ENCODE data around the gene WDR83. TPM values are rescaled to one million over a fixed set of nuclear protein-coding genes. Genes with fewer than 3 reads are reported as not detected.
A peak's percentile ranks its signal among the peaks of the same experiment; 100 is the strongest.

WDR83 gene
- polyA plus RNA-seq, 2 donors, result 8.9 to 14.4 TPM

- Histone ChIP-seq H3K27ac (ENCODE audit: low read depth in 2 of 2, low read length in 1 of 2) (no peak overlapping the region), H3K4me1 (ENCODE audit: control insufficient read depth in 2 of 2, insufficient read depth in 2 of 2, low read length in 1 of 2) (peaks cover 5 to 7% of the 10 kb centered on the region in 2 donors), H3K4me3 (ENCODE audit: low read depth in 1 of 2, low read length in 2 of 2) (no peak overlapping the region), H3K9me3 (ENCODE audit: control insufficient read depth in 2 of 2, insufficient read depth in 1 of 2, low read depth in 1 of 2, low read length in 1 of 2) (no peaks in the 10 kb centered on the region), H3K27me3 (ENCODE audit: control insufficient read depth in 1 of 2, insufficient read depth in 2 of 2, low read length in 2 of 2) (no peaks in the 10 kb centered on the region), H3K36me3 (ENCODE audit: control insufficient read depth in 2 of 2, insufficient read depth in 2 of 2, low read length in 1 of 2) (peaks cover 1 to 3% of the 10 kb centered on the region in 2 donors)
- WGBS, 2 donors, result 95 to 97% methylated on average over 10 of the region's 10 CpGs
Measured at GRCh38 chr19:12649941-12650340, 16.7 kb upstream of the WDR83 start.

DNA sequence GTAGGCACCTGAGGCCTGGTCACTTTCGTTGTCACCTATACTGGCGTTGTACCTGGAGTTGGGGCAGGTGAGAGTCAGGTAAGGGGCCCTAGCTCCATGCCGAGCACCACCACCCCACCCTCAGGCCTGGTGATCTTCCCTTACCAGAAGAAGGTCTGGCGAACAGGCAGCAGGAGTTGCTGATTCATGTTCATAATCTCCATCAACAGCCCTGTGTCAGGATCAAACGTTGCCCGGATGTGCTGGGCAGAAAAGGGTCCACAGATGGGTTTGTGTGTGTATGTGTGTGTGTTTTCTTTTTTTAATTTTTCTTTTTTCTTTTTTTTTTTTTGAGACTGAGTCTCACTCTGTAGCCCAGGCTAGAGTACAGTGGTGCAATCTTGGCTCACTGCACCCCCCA is 14.4 kb upstream of the WDR83 start:
- WGBS, 2 donors, result 91 to 92% methylated on average over 6 of the region's 6 CpGs
- H3K27ac ChIP-seq (ENCODE audit: low read depth in 2 of 2, low read length in 1 of 2), result no peak overlapping the region
- no peak overlapping the region for H3K4me3 ChIP-seq (ENCODE audit: low read depth in 1 of 2, low read length in 2 of 2)
- H3K27me3 ChIP-seq (ENCODE audit: control insufficient read depth in 1 of 2, insufficient read depth in 2 of 2, low read length in 2 of 2), result no peaks in the 10 kb centered on the region
- no peaks in the 10 kb centered on the region for H3K9me3 ChIP-seq (ENCODE audit: control insufficient read depth in 2 of 2, insufficient read depth in 1 of 2, low read depth in 1 of 2, low read length in 1 of 2)
- peaks cover 9 to 12% of the 10 kb centered on the region in 2 donors for H3K36me3 ChIP-seq (ENCODE audit: control insufficient read depth in 2 of 2, insufficient read depth in 2 of 2, low read length in 1 of 2)
- H3K4me1 ChIP-seq (ENCODE audit: control insufficient read depth in 2 of 2, insufficient read depth in 2 of 2, low read length in 1 of 2), result peaks cover 5 to 7% of the 10 kb centered on the region in 2 donors

- H3K27ac ChIP-seq (ENCODE audit: low read depth in 2 of 2, low read length in 1 of 2), result no peak overlapping the region
- no peaks in the 10 kb centered on the region for H3K27me3 ChIP-seq (ENCODE audit: control insufficient read depth in 1 of 2, insufficient read depth in 2 of 2, low read length in 2 of 2)
- no peaks in the 10 kb centered on the region for H3K9me3 ChIP-seq (ENCODE audit: control insufficient read depth in 2 of 2, insufficient read depth in 1 of 2, low read depth in 1 of 2, low read length in 1 of 2)
- no peaks in the 10 kb centered on the region for H3K4me1 ChIP-seq (ENCODE audit: control insufficient read depth in 2 of 2, insufficient read depth in 2 of 2, low read length in 1 of 2)
- H3K36me3 ChIP-seq (ENCODE audit: control insufficient read depth in 2 of 2, insufficient read depth in 2 of 2, low read length in 1 of 2), result peaks cover 9 to 24% of the 10 kb centered on the region in 2 donors
- H3K4me3 ChIP-seq (ENCODE audit: low read depth in 1 of 2, low read length in 2 of 2), result no peak overlapping the region
- 94 to 96% methylated on average over 8 of the region's 8 CpGs for WGBS, 2 donors
Measured at GRCh38 chr19:12655546-12655945, 11.1 kb upstream of the WDR83 start.

- Histone ChIP-seq H3K9me3 (ENCODE audit: control insufficient read depth in 2 of 2, insufficient read depth in 1 of 2, low read depth in 1 of 2, low read length in 1 of 2) (no peaks in the 10 kb centered on the region), H3K27ac (ENCODE audit: low read depth in 2 of 2, low read length in 1 of 2) (no peak overlapping the region), H3K4me3 (ENCODE audit: low read depth in 1 of 2, low read length in 2 of 2) (no peak overlapping the region), H3K36me3 (ENCODE audit: control insufficient read depth in 2 of 2, insufficient read depth in 2 of 2, low read length in 1 of 2) (peaks cover 9 to 30% of the 10 kb centered on the region in 2 donors), H3K4me1 (ENCODE audit: control insufficient read depth in 2 of 2, insufficient read depth in 2 of 2, low read length in 1 of 2) (no peaks in the 10 kb centered on the region), H3K27me3 (ENCODE audit: control insufficient read depth in 1 of 2, insufficient read depth in 2 of 2, low read length in 2 of 2) (no peaks in the 10 kb centered on the region)
- WGBS, 2 donors, result 69 to 75% methylated on average over 48 to 50 of the region's 50 CpGs
Measured at GRCh38 chr19:12656899-12657571, 9.6 kb upstream of the WDR83 start.

GRCh38 chr19:12657966-12658365 is 8.6 kb upstream of the WDR83 start:
- Histone ChIP-seq H3K9me3 (ENCODE audit: control insufficient read depth in 2 of 2, insufficient read depth in 1 of 2, low read depth in 1 of 2, low read length in 1 of 2) (no peaks in the 10 kb centered on the region), H3K4me3 (ENCODE audit: low read depth in 1 of 2, low read length in 2 of 2) (no peak overlapping the region), H3K36me3 (ENCODE audit: control insufficient read depth in 2 of 2, insufficient read depth in 2 of 2, low read length in 1 of 2) (peaks cover 9 to 28% of the 10 kb centered on the region in 2 donors), H3K27me3 (ENCODE audit: control insufficient read depth in 1 of 2, insufficient read depth in 2 of 2, low read length in 2 of 2) (no peaks in the 10 kb centered on the region), H3K4me1 (ENCODE audit: control insufficient read depth in 2 of 2, insufficient read depth in 2 of 2, low read length in 1 of 2) (no peaks in the 10 kb centered on the region), H3K27ac (ENCODE audit: low read depth in 2 of 2, low read length in 1 of 2) (no peak overlapping the region)
- 93 to 97% methylated on average over 22 of the region's 22 CpGs for WGBS, 2 donors

GRCh38 chr19:12660980-12661379 is 5.6 kb upstream of the WDR83 start:
- 93 to 94% methylated on average over 12 of the region's 12 CpGs for WGBS, 2 donors
- Histone ChIP-seq H3K36me3 (ENCODE audit: control insufficient read depth in 2 of 2, insufficient read depth in 2 of 2, low read length in 1 of 2) (peaks cover 0 to 34% of the 10 kb centered on the region in 2 donors), H3K27ac (ENCODE audit: low read depth in 2 of 2, low read length in 1 of 2) (no peak overlapping the region), H3K9me3 (ENCODE audit: control insufficient read depth in 2 of 2, insufficient read depth in 1 of 2, low read depth in 1 of 2, low read length in 1 of 2) (no peaks in the 10 kb centered on the region), H3K4me3 (ENCODE audit: low read depth in 1 of 2, low read length in 2 of 2) (no peak overlapping the region), H3K27me3 (ENCODE audit: control insufficient read depth in 1 of 2, insufficient read depth in 2 of 2, low read length in 2 of 2) (no peaks in the 10 kb centered on the region), H3K4me1 (ENCODE audit: control insufficient read depth in 2 of 2, insufficient read depth in 2 of 2, low read length in 1 of 2) (peaks cover 2 to 6% of the 10 kb centered on the region in 2 donors)

DNA sequence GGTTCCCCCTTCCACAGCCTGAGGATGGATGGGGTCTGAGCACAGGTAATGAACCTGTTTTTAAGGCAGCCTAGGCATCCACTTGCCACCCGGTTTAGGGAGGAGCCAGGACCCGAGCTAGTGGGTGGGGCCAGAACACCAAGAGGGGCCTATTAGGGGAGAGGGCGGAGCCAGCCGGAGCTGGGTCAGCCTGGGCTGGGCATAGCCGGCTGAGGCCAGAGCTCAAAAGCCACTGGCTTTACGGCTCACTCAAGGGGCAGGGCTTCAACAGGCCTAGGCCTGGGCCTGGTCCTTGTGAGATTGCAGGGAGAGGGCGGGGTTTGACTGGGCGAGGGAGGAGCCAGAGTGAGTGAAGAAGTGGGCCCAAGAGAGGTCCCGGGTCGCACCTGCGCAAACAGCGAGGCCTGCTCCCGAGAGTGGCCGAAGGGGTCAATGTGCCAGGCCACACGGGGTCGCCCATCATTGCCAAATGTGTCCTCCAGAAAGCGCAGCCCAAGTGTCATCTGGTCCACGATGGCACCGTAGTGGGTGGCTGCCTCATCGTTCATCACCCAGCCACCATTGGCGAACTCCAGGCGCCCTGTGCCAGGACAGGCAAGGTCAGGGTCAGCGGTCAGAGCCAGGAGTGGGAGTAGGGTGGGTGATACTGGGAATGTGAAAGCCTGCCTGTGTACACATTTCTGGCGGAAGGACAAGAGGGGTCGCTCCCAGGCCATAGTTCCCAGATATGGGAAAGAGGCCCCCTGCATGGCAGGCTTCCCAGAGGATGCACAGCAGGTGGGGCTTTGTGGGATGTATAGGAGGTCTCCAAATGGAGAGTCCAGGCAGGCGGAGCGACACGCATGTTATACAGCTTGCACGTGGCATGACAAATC is 2.0 kb upstream of the WDR83 start:
- no peaks in the 10 kb centered on the region for H3K9me3 ChIP-seq (ENCODE audit: control insufficient read depth in 2 of 2, insufficient read depth in 1 of 2, low read depth in 1 of 2, low read length in 1 of 2)
- peak overlapping the region in 1 of 2 donors; percentile 2 for H3K4me3 ChIP-seq (ENCODE audit: low read depth in 1 of 2, low read length in 2 of 2)
- no peaks in the 10 kb centered on the region for H3K27me3 ChIP-seq (ENCODE audit: control insufficient read depth in 1 of 2, insufficient read depth in 2 of 2, low read length in 2 of 2)
- H3K36me3 ChIP-seq (ENCODE audit: control insufficient read depth in 2 of 2, insufficient read depth in 2 of 2, low read length in 1 of 2), result peaks cover 0 to 25% of the 10 kb centered on the region in 2 donors
- peaks cover 14 to 20% of the 10 kb centered on the region in 2 donors for H3K4me1 ChIP-seq (ENCODE audit: control insufficient read depth in 2 of 2, insufficient read depth in 2 of 2, low read length in 1 of 2)
- WGBS, 2 donors, result 86 to 87% methylated on average over 29 of the region's 29 CpGs
- H3K27ac ChIP-seq (ENCODE audit: low read depth in 2 of 2, low read length in 1 of 2), result peak overlapping the region in 1 of 2 donors; percentile 22

DNA sequence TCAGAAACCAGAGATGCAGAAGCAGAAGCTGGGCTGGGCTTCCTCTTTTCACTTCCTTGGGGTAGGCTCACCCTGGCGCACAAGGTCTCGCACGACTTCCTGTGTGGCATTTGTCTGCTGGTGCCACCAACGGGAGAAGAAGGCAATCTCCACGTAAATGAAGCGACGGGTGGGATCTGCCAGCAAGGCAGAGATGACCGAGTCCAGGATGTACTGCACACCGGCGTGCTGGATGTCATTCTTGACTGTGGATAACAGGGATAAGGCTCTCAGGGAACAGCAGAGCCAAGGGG is 1.4 kb upstream of the WDR83 start:
- H3K9me3 ChIP-seq (ENCODE audit: control insufficient read depth in 2 of 2, insufficient read depth in 1 of 2, low read depth in 1 of 2, low read length in 1 of 2), result no peaks in the 10 kb centered on the region
- H3K4me1 ChIP-seq (ENCODE audit: control insufficient read depth in 2 of 2, insufficient read depth in 2 of 2, low read length in 1 of 2), result peaks cover 16 to 21% of the 10 kb centered on the region in 2 donors
- H3K36me3 ChIP-seq (ENCODE audit: control insufficient read depth in 2 of 2, insufficient read depth in 2 of 2, low read length in 1 of 2), result peaks cover 0 to 22% of the 10 kb centered on the region in 2 donors
- peak overlapping the region in 1 of 2 donors; percentile 92 for H3K4me3 ChIP-seq (ENCODE audit: low read depth in 1 of 2, low read length in 2 of 2)
- H3K27me3 ChIP-seq (ENCODE audit: control insufficient read depth in 1 of 2, insufficient read depth in 2 of 2, low read length in 2 of 2), result no peaks in the 10 kb centered on the region
- no peak overlapping the region for H3K27ac ChIP-seq (ENCODE audit: low read depth in 2 of 2, low read length in 1 of 2)
- WGBS, 2 donors, result 76 to 77% methylated on average over 10 of the region's 10 CpGs

DNA sequence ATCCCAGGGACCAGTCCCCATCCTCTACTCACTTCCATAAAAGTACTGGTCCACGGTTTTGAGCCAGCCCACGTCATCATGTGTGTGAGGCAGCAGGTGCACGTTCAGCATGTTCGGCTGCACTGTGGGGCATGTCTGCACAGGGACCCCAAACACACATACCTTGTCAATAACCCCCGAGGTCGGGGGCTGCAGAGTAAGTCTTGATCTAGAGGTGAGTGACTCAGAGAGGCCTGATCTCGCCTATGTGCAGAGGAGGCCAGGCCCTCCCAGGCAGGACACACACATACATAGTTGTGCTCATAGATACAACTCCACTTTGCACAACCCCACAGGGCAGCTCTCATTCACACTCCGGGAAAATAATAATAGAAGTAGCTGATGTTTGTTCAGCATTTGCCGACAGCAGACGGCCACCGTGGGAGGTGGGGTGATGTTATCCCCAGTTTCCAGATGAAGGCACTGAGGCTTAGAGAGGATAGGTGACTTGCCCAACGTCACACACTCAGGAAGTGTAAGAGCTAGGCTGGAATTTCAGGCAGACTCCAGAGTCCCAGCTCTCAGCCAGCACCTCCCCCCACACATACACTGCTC is 839 bp upstream of the WDR83 start:
- Histone ChIP-seq H3K36me3 (ENCODE audit: control insufficient read depth in 2 of 2, insufficient read depth in 2 of 2, low read length in 1 of 2) (peaks cover 0 to 22% of the 10 kb centered on the region in 2 donors), H3K27ac (ENCODE audit: low read depth in 2 of 2, low read length in 1 of 2) (peak overlapping the region in 1 of 2 donors; percentile 74), H3K9me3 (ENCODE audit: control insufficient read depth in 2 of 2, insufficient read depth in 1 of 2, low read depth in 1 of 2, low read length in 1 of 2) (no peaks in the 10 kb centered on the region), H3K27me3 (ENCODE audit: control insufficient read depth in 1 of 2, insufficient read depth in 2 of 2, low read length in 2 of 2) (no peaks in the 10 kb centered on the region), H3K4me1 (ENCODE audit: control insufficient read depth in 2 of 2, insufficient read depth in 2 of 2, low read length in 1 of 2) (peaks cover 21 to 25% of the 10 kb centered on the region in 2 donors), H3K4me3 (ENCODE audit: low read depth in 1 of 2, low read length in 2 of 2) (peak overlapping the region; percentile 88 to 92)
- 33 to 37% methylated on average over 12 of the region's 12 CpGs for WGBS, 2 donors
